HCT116 (cell line): ENCODE data around the gene PPP1R15A. TPM values are rescaled to one million over a fixed set of nuclear protein-coding genes. Genes with fewer than 3 reads are reported as not detected.
"Not testable (repeated sequence)": the region's sequence is repeated elsewhere in the genome, so short reads cannot be mapped to it uniquely, and the experiment has no call there.

Experiments used
- ATAC-seq: fragments of 200-7000 bp; cut with Tn5 transposase; 2 replicates; pipeline ENCODE4 v1.9.1; 2020; ENCODE audit warnings: mild to moderate bottlenecking, moderate library complexity
- BruUV-seq: library from RNA; stranded (reverse); fragments of 400-500 nt; replicated peaks from 2 replicates; lab custom pipeline; 2021; lab: Mats Ljungman, UMichigan
- CTCF ChIA-PET: fragments of 300-600 bp; sonication (Branson Sonifier 250); formaldehyde crosslinking; loops from one replicate; lab custom pipeline; 2021; ENCODE audit warnings: antibody characterized with exemption; lab: Charles Lee
- POLR2A ChIA-PET: fragments of 300-600, 350-600 bp; sonication (Branson Sonifier 250); formaldehyde crosslinking; loops from one replicate; lab custom pipeline; 2021; ENCODE audit warnings: antibody characterized with exemption; lab: Charles Lee
- RAD21 ChIA-PET, 2 experiments: fragments of 300-600 bp; sonication (Branson Sonifier 250); formaldehyde crosslinking; loops; one replicate each; lab custom pipeline; 2023; ENCODE audit warnings: low total read pairs in 2 of 2; ENCODE audit not compliant: uncharacterized antibody in 2 of 2, unreplicated experiment in 2 of 2, low non-redundant PET in 1 of 2; lab: Charles Lee
- DNase-seq: peaks from one replicate; pipeline ENCODE4 v3.0.0-alpha.2; 2010; ENCODE audit warnings: low read depth, low spot score
- H2AFZ ChIP-seq: fragments of 200-600 bp; shearing (Covaris generic), sonication (generic); 2 replicates; pipeline ENCODE4 v1.6.1; 2017; ENCODE audit warnings: low read depth, mixed run types, mixed read lengths, antibody characterized with exemption, low read length; ENCODE audit not compliant: poor library complexity, severe bottlenecking
- H3K27ac ChIP-seq: 2 replicates; pipeline ENCODE4 v1.5.1; 2012; ENCODE audit warnings: low read depth, low read length
- H3K27me3 ChIP-seq: fragments of 200-600 bp; sonication (generic); 2 replicates; pipeline ENCODE4 v1.6.1; 2016; ENCODE audit warnings: mixed run types, low read length, mixed read lengths; ENCODE audit not compliant: insufficient read depth
- H3K36me3 ChIP-seq, 2 experiments: fragments of 200-500 bp in 1 of 2; fragments of 200-600 bp in 1 of 2; sonication (Bioruptor generic) in 1 of 2; sonication (generic) in 1 of 2; 2 replicates each; pipeline versions ENCODE4 v1.5.1 to v1.6.1; 2014 to 2016; ENCODE audit warnings: low read length in 2 of 2, inconsistent platforms in 1 of 2, mixed read lengths in 1 of 2, mixed run types in 1 of 2; ENCODE audit not compliant: insufficient read depth in 2 of 2, control insufficient read depth in 1 of 2
- H3K4me1 ChIP-seq, 2 experiments: fragments of 200-600 bp in 1 of 2; sonication (generic) in 1 of 2; 2 replicates each; pipeline versions ENCODE4 v1.5.1 to v1.6.1; 2012 to 2017; ENCODE audit warnings: low read length in 2 of 2, inconsistent platforms in 1 of 2, mild to moderate bottlenecking in 1 of 2, mixed read lengths in 1 of 2, mixed run types in 1 of 2, moderate library complexity in 1 of 2; ENCODE audit not compliant: insufficient read depth in 2 of 2, control insufficient read depth in 1 of 2
- H3K4me2 ChIP-seq: fragments of 200-600 bp; sonication (generic); 2 replicates; pipeline ENCODE4 v1.6.1; 2017; ENCODE audit warnings: mixed run types, low read length, mixed read lengths
- H3K4me3 ChIP-seq, 2 experiments: fragments of 200-600 bp in 1 of 2; sonication (generic) in 1 of 2; replicated peaks in 1 of 2; 2 replicates each; pipeline ENCODE4 v1.5.1; 2011 to 2016; ENCODE audit warnings: low read length in 2 of 2, control low read depth in 1 of 2, low read depth in 1 of 2, mild to moderate bottlenecking in 1 of 2, mixed read lengths in 1 of 2, mixed run types in 1 of 2
- H3K79me2 ChIP-seq: fragments of 200-600 bp; sonication (generic); 2 replicates; pipeline ENCODE4 v1.6.1; 2017; ENCODE audit warnings: mild to moderate bottlenecking, mixed run types, low read length, moderate library complexity, mixed read lengths; ENCODE audit not compliant: insufficient read depth
- H3K9ac ChIP-seq: fragments of 200-600 bp; sonication (generic); 2 replicates; pipeline ENCODE4 v1.6.1; 2016; ENCODE audit warnings: low read length, mixed read lengths
- H3K9me2 ChIP-seq: fragments of 200-600 bp; sonication (generic), shearing (Covaris generic); 2 replicates; pipeline ENCODE4 v1.6.1; 2017; ENCODE audit warnings: mixed run types, mild to moderate bottlenecking, moderate library complexity; ENCODE audit not compliant: insufficient read depth
- H3K9me3 ChIP-seq, 2 experiments: fragments of 200-500 bp in 1 of 2; fragments of 200-600 bp in 1 of 2; sonication (Bioruptor generic) in 1 of 2; sonication (generic) in 1 of 2; 2 replicates each; pipeline ENCODE4 v1.6.1; 2014 to 2017; ENCODE audit warnings: low read length in 2 of 2, mixed read lengths in 2 of 2, inconsistent platforms in 1 of 2, low read depth in 1 of 2, mild to moderate bottlenecking in 1 of 2, mixed run types in 1 of 2, moderate library complexity in 1 of 2; ENCODE audit not compliant: control insufficient read depth in 1 of 2, insufficient read depth in 1 of 2
- H4K20me1 ChIP-seq: fragments of 200-600 bp; sonication (generic), shearing (Covaris generic); 2 replicates; pipeline ENCODE4 v1.6.1; 2017; ENCODE audit warnings: mixed run types, mild to moderate bottlenecking, moderate library complexity; ENCODE audit not compliant: insufficient read depth
- CEBPB ChIP-seq: IDR thresholded peaks from 2 replicates; pipeline ENCODE4 v1.6.1; 2012; ENCODE audit warnings: low read depth
- EZH2phosphoT487 ChIP-seq: fragments of 200-600 bp; IDR thresholded peaks from 2 replicates; pipeline ENCODE4 v1.6.1; 2018; ENCODE audit warnings: antibody characterized with exemption, borderline replicate concordance
- FOSL1 ChIP-seq: IDR thresholded peaks from 2 replicates; pipeline ENCODE4 v1.6.1; 2012; ENCODE audit warnings: low read depth
- JUND ChIP-seq: IDR thresholded peaks from 2 replicates; pipeline ENCODE4 v1.6.1; 2012
- MAX ChIP-seq: IDR thresholded peaks from 2 replicates; pipeline ENCODE4 v1.6.1; 2012
- POLR2AphosphoS5 ChIP-seq: IDR thresholded peaks from 2 replicates; pipeline ENCODE4 v1.6.1; 2011; ENCODE audit warnings: mild to moderate bottlenecking, low read depth, low read length, moderate library complexity
- RAD21 ChIP-seq: IDR thresholded peaks from 2 replicates; pipeline ENCODE4 v1.6.1; 2012; ENCODE audit warnings: low read depth, mild to moderate bottlenecking
- SIN3A ChIP-seq: IDR thresholded peaks from 2 replicates; pipeline ENCODE4 v1.6.1; 2012; ENCODE audit warnings: low read depth
- SP1 ChIP-seq: IDR thresholded peaks from 2 replicates; pipeline ENCODE4 v1.6.1; 2012; ENCODE audit warnings: low read depth
- YY1 ChIP-seq: IDR thresholded peaks from 2 replicates; pipeline ENCODE4 v1.6.1; 2011; ENCODE audit warnings: low read length, low read depth, moderate library complexity, mild to moderate bottlenecking; ENCODE audit not compliant: insufficient replicate concordance; ENCODE audit errors: extremely low read depth
- ZNF274 ChIP-seq: fragments of 200-500 bp; sonication (Bioruptor generic); IDR thresholded peaks from 2 replicates; pipeline ENCODE4 v1.6.1; 2014; ENCODE audit warnings: mild to moderate bottlenecking, low read depth, low read length, inconsistent platforms
- intact Hi-C: fragments of 100-400 bp; cut with micrococcal nuclease; formaldehyde crosslinking; loops from 2 replicates; pipeline ENCODE4 v1.10.0; 2022
- total RNA-seq: library from RNA; stranded (reverse); gene quantifications from one replicate; pipeline ENCODE4 v1.2.1, GENCODE V29; 2021; ENCODE audit not compliant: unreplicated experiment
- TF ChIP-seq, protein P1 (sequence below): IDR thresholded peaks from 2 replicates; pipeline ENCODE4 v1.6.1; 2012

Gene PPP1R15A
- total RNA-seq, 1 experiment from 2014 or later: 50.3 TPM

- H3K4me1 ChIP-seq: peaks cover 43 to 63% of the 10 kb centered on the region in 2 experiments
- intact Hi-C loops: loop anchor here (5.0 kb wide), 1 partner anchor 97 kb away; the partner anchor contains the start of gene FTL
- no peak overlapping the region for H3K4me2 ChIP-seq
- H3K27ac ChIP-seq: no peak overlapping the region
- no peak for DNase-seq
- no peak overlapping the region for H2AFZ ChIP-seq
- ChIA-PET CTCF (interaction anchor here (2.3 kb wide), 1 partner anchor 100 kb away, joined by 8 read pairs; no protein-coding TSS in a partner anchor), RAD21 (interaction anchor here in 1 of 2 experiments (0.7 kb wide), 1 partner anchor 48 kb away, joined by 3 read pairs; no protein-coding TSS in a partner anchor), POLR2A (no interaction called here)
- no peak overlapping the region for H3K4me3 ChIP-seq
- H3K9me2 ChIP-seq: no peaks in the 10 kb centered on the region
- no peak overlapping the region for H3K9ac ChIP-seq
- TF ChIP-seq SIN3A: no peak
- TF ChIP-seq RAD21: no peak
- TF ChIP-seq, protein P1, sequence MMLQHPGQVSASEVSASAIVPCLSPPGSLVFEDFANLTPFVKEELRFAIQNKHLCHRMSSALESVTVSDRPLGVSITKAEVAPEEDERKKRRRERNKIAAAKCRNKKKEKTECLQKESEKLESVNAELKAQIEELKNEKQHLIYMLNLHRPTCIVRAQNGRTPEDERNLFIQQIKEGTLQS: no peak
- TF ChIP-seq ZNF274: no peak
- TF ChIP-seq FOSL1: no peak
- no peak for TF ChIP-seq YY1
- no peak for TF ChIP-seq CEBPB
- TF ChIP-seq EZH2phosphoT487: no peak
- no peak for TF ChIP-seq MAX
- no peak for TF ChIP-seq SP1
- TF ChIP-seq JUND: no peak
- TF ChIP-seq POLR2AphosphoS5: no peak
- no peaks in the 10 kb centered on the region for H3K9me3 ChIP-seq
- peaks cover 29% of the 10 kb centered on the region for H3K79me2 ChIP-seq
- H4K20me1 ChIP-seq: peaks cover 8% of the 10 kb centered on the region; the same call in 1 of the 2 replicates
- no TSS peak for BruUV-seq
- no peak for ATAC-seq
- H3K36me3 ChIP-seq: peaks cover 10 to 18% of the 10 kb centered on the region in 2 experiments
- H3K27me3 ChIP-seq: no peaks in the 10 kb centered on the region
Observed at GRCh38 chr19:48870048-48870447, 2.2 kb upstream of the PPP1R15A start.

GRCh38 chr19:48871471-48872181 is 595 bp upstream of the PPP1R15A start:
- H2AFZ ChIP-seq, RAD21 ChIA-PET, H3K9me2 ChIP-seq, H3K27me3 ChIP-seq, DNase-seq, H3K9me3 ChIP-seq: not testable (repeated sequence)
- ChIA-PET POLR2A (interaction anchor here (0.6 to 2.3 kb wide), 37 partner anchors 9 to 828 kb away, joined by 3 to 16 read pairs (median 4); partner anchors contain the start of genes BAX, BCAT2, CA11 and DHDH), CTCF (interaction anchor here (1.0 to 2.3 kb wide), 4 partner anchors 27 to 122 kb away, joined by 3 to 8 read pairs (median 4); partner anchors contain the start of genes GYS1 and RUVBL2)
- peak overlapping the region; percentile 100 for H3K9ac ChIP-seq
- peak overlapping the region; percentile 90 for H3K27ac ChIP-seq
- H3K4me2 ChIP-seq: peak overlapping the region; percentile 89
- ATAC-seq: 0 out of 2 replicates have a peak, but pooled peaks have one; percentile 1
- TSS peak; percentile 74 for BruUV-seq
- H3K4me1 ChIP-seq: peaks cover 59 to 77% of the 10 kb centered on the region in 2 experiments
- peak overlapping the region; percentile 93 to 100 for H3K4me3 ChIP-seq
- intact Hi-C loops: loop anchor here (5.0 kb wide), 1 partner anchor 96 kb away; the partner anchor contains the start of gene FTL
- H3K79me2 ChIP-seq: peaks cover 41% of the 10 kb centered on the region
- peaks cover 16% of the 10 kb centered on the region; the same call in 1 of the 2 replicates for H4K20me1 ChIP-seq
- H3K36me3 ChIP-seq: peaks cover 13 to 27% of the 10 kb centered on the region in 2 experiments
